K562 (cell line): Measurements from ENCODE around the gene ICA1. TPM values are rescaled to one million over a fixed set of nuclear protein-coding genes. Genes with fewer than 3 reads are reported as not detected.

Experiments
- ATAC-seq: fragments of 200-7000 bp; cut with Tn5 transposase; 3 replicates; pipeline ENCODE4 v1.9.1; 2020; ENCODE audit warnings: moderate library complexity
- BruUV-seq: library from RNA; stranded (reverse); fragments of 400-500 nt; replicated peaks from 2 replicates; lab custom pipeline; 2021; lab: Mats Ljungman, UMichigan
- CTCF ChIA-PET: fragments of 300-600 bp; formaldehyde crosslinking; extraction: SDS; loops from one replicate; lab custom pipeline; 2021; ENCODE audit warnings: low intra/inter-chr PET ratio; lab: Yijun Ruan, JAX
- POLR2A ChIA-PET: fragments of 300-600, 350-650 bp; sonication (Branson Sonifier 250); formaldehyde crosslinking; extraction: SDS; loops from one replicate; lab custom pipeline; 2021; ENCODE audit warnings: antibody characterized with exemption, inconsistent platforms; lab: Yijun Ruan, JAX
- DNase-seq, 4 experiments: peaks; one replicate each; pipeline versions ENCODE4 v3.0.0 to v3.0.0-alpha.2; 2011 to 2018; ENCODE audit warnings: low spot score in 3 of 4, mixed read lengths in 3 of 4; ENCODE audit errors: extremely low read depth in 1 of 4
- FAIRE-seq: peaks from 2 replicates; lab custom pipeline; 2011; peaks lifted over from hg19 to GRCh38; lab: Jason Lieb, UNC
- H2AFZ ChIP-seq: 2 replicates; pipeline ENCODE4 v1.6.0; 2011; ENCODE audit warnings: low read depth, low read length, control low read depth, inconsistent platforms
- H3K27ac ChIP-seq: fragments of 200-600 bp; 3 replicates; pipeline ENCODE4 v1.8.0; 2011; ENCODE audit warnings: low read depth, mild to moderate bottlenecking, control low read depth, inconsistent platforms, low read length, moderate library complexity, mixed read lengths; ENCODE audit errors: extremely low read depth
- H3K27me3 ChIP-seq, 2 experiments: fragments of 300-600 bp in 1 of 2; 2 replicates in 1 of 2; 3 replicates in 1 of 2; pipeline versions ENCODE4 v1.6.0 to v1.8.0; 2011; ENCODE audit warnings: inconsistent platforms in 2 of 2, low read length in 2 of 2, mild to moderate bottlenecking in 1 of 2, mixed read lengths in 1 of 2, moderate library complexity in 1 of 2; ENCODE audit not compliant: control insufficient read depth in 2 of 2, insufficient read depth in 2 of 2
- H3K36me3 ChIP-seq: fragments of 300-600 bp; 3 replicates; pipeline ENCODE4 v1.8.0; 2011; ENCODE audit warnings: mild to moderate bottlenecking, low read length, inconsistent platforms; ENCODE audit not compliant: control insufficient read depth, insufficient read depth
- H3K4me1 ChIP-seq, 2 experiments: fragments of 200-600 bp in 1 of 2; replicated peaks in 1 of 2; 2 replicates in 1 of 2; 3 replicates in 1 of 2; pipeline versions ENCODE4 v1.5.1 to v1.8.0; 2011; ENCODE audit warnings: inconsistent platforms in 2 of 2, low read length in 2 of 2, mild to moderate bottlenecking in 1 of 2, mixed read lengths in 1 of 2, moderate library complexity in 1 of 2; ENCODE audit not compliant: control insufficient read depth in 2 of 2, insufficient read depth in 2 of 2
- H3K4me2 ChIP-seq: 2 replicates; pipeline ENCODE4 v1.6.1; 2011; ENCODE audit warnings: low read length, control low read depth, inconsistent platforms, mixed read lengths; ENCODE audit not compliant: insufficient read depth
- H3K4me3 ChIP-seq: fragments of 200-600 bp; sonication (generic), shearing (Covaris generic); 2 replicates; pipeline ENCODE4 v1.5.1; 2016; ENCODE audit warnings: control low read depth, inconsistent platforms
- H3K79me2 ChIP-seq: fragments of 200-600 bp; 3 replicates; pipeline ENCODE4 v1.8.0; 2011; ENCODE audit warnings: low read length, inconsistent platforms; ENCODE audit not compliant: control insufficient read depth, insufficient read depth
- H3K9ac ChIP-seq, 2 experiments: 2 replicates each; pipeline versions ENCODE4 v1.6.0 to v1.6.1; 2011; ENCODE audit warnings: low read depth in 2 of 2, low read length in 2 of 2, control low read depth in 1 of 2, inconsistent platforms in 1 of 2, mild to moderate bottlenecking in 1 of 2, mixed read lengths in 1 of 2; ENCODE audit not compliant: insufficient read depth in 1 of 2
- H3K9me1 ChIP-seq: one replicate; pipeline ENCODE4 v1.6.0; 2011; ENCODE audit warnings: inconsistent platforms, mild to moderate bottlenecking, low read length, moderate library complexity; ENCODE audit not compliant: control insufficient read depth, insufficient read depth
- H3K9me3 ChIP-seq: replicated peaks from 2 replicates; pipeline ENCODE4 v1.5.1; 2011; ENCODE audit warnings: low read depth, low read length, inconsistent platforms; ENCODE audit not compliant: control insufficient read depth, insufficient read depth
- H4K20me1 ChIP-seq: replicated peaks from 2 replicates; pipeline ENCODE4 v1.6.1; 2011; ENCODE audit warnings: low read length, inconsistent platforms, mixed read lengths; ENCODE audit not compliant: control insufficient read depth, insufficient read depth
- PTRF ChIP-seq: fragments of 450-650 bp; IDR thresholded peaks from 2 replicates; pipeline ENCODE4 v1.6.1; 2016; ENCODE audit warnings: mild to moderate bottlenecking, missing genetic modification characterization, missing compliant biosample characterization
- WGBS: fragments of 100-300 bp; shearing (Covaris generic); methylation state at CpG from one replicate; pipeline ENCODE4 v1.1.6; 2016; ENCODE audit warnings: low coverage, mixed read lengths; ENCODE audit not compliant: insufficient coverage; ENCODE audit errors: missing lambda C conversion rate; 5-methylcytosine and 5-hydroxymethylcytosine counted together
- in situ Hi-C: fragments of 300-500 bp; cut with MboI; formaldehyde crosslinking; loops from 4 replicates; pipeline ENCODE4 v1.15.0; 2018; ENCODE audit warnings: inconsistent platforms, mixed read lengths
- intact Hi-C: fragments of 100-400 bp; cut with micrococcal nuclease; formaldehyde crosslinking; loops from 2 replicates; pipeline ENCODE4 v1.14.2; 2022
- polyA plus RNA-seq, 8 experiments: library from polyadenylated mRNA; depleted of rRNA in 4 of 8; stranded (reverse) in 5 of 8; unstranded in 3 of 8; fragments of >200 nt; fragmentation: Nextera tagmentation in 2 of 8; fragmentation: Illumina TruSeq in 1 of 8; extraction: Ambion mirVana in 2 of 8; extraction: Trizol in 1 of 8; gene quantifications; 2 replicates each; pipeline versions ENCODE4 v1.2.1 to v1.2.3, GENCODE V29; 2011 to 2014; ENCODE audit warnings: inconsistent platforms in 1 of 8, missing spikeins in 1 of 8
- total RNA-seq, 7 experiments: library from RNA; depleted of rRNA in 6 of 7; stranded (reverse); fragments of >200 nt in 6 of 7; fragmentation: Illumina TruSeq in 2 of 7; extraction: Trizol in 2 of 7; gene quantifications; 2 replicates each; pipeline versions ENCODE4 v1.2.1 to v1.2.3, GENCODE V29; 2011 to 2021; ENCODE audit warnings: low replicate concordance in 1 of 7
- TF ChIP-seq, protein P1 (sequence below): fragments of 250-450 bp; sonication (Bioruptor Pico); IDR thresholded peaks from 2 replicates; pipeline ENCODE4 v1.4.0; 2020; ENCODE audit warnings: borderline replicate concordance
- TF ChIP-seq, protein P2 (sequence below): fragments of 450-650 bp; conservative IDR thresholded peaks from 2 replicates; pipeline ENCODE4 v1.6.1; 2016; ENCODE audit warnings: missing genetic modification characterization, low read depth, mild to moderate bottlenecking, missing compliant biosample characterization, moderate library complexity

Gene ICA1
- total and polyA plus RNA-seq, 9 of the 15 experiments (the other 6 are each of a cell fraction or from before 2014, with no cell fraction given), result 7.1 to 22.3 (median 16.4) TPM

DNA sequence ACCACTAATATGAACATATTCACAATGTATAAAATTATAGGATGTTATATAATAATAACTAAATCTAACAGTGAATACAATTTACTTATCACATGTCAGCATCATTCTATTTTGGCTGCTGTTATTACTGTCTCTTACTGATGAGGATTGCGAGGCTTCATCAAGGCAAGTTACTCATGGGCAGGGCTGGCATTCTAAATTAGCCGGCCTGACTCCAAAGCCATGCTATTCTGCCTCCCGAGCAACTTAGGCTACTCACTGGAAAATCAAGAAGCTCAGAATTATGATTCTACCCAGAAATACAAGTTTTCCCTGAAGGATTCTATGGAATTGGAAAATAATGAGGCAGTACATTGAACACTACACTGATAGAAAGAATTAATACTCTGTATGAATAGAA lies 101.7 kb downstream of the ICA1 start:
- no peak for ATAC-seq
- H3K4me3 ChIP-seq, result no peak overlapping the region
- peaks cover 0 to 7% of the 10 kb centered on the region in 2 experiments; a peak in 4 of 5 replicates for H3K4me1 ChIP-seq
- H3K4me2 ChIP-seq, result no peak overlapping the region
- in situ Hi-C loops, result no loop called here
- no peaks in the 10 kb centered on the region for H3K79me2 ChIP-seq
- no peak overlapping the region for H3K27ac ChIP-seq
- POLR2A ChIA-PET, result no interaction called here
- H4K20me1 ChIP-seq, result no peaks in the 10 kb centered on the region
- H3K9me3 ChIP-seq, result no peaks in the 10 kb centered on the region
- BruUV-seq, result no TSS peak
- FAIRE-seq, result no peak
- no peaks in the 10 kb centered on the region for H3K36me3 ChIP-seq
- DNase-seq, result no peak
- no peak overlapping the region for H3K9ac ChIP-seq
- H3K9me1 ChIP-seq, result no peaks in the 10 kb centered on the region
- H2AFZ ChIP-seq, result no peak overlapping the region
- 44% methylated on average over 3 of the region's 3 CpGs for WGBS
- TF ChIP-seq, protein P1, sequence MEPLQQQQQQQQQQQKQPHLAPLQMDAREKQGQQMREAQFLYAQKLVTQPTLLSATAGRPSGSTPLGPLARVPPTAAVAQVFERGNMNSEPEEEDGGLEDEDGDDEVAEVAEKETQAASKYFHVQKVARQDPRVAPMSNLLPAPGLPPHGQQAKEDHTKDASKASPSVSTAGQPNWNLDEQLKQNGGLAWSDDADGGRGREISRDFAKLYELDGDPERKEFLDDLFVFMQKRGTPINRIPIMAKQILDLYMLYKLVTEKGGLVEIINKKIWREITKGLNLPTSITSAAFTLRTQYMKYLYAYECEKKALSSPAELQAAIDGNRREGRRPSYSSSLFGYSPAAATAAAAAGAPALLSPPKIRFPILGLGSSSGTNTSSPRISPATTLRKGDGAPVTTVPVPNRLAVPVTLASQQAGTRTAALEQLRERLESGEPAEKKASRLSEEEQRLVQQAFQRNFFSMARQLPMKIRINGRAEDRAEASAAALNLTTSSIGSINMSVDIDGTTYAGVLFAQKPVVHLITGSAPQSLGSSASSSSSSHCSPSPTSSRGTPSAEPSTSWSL (CRISPR knock-in tag), result no peak
- TF ChIP-seq PTRF (tag), result no peak
- TF ChIP-seq, protein P2, sequence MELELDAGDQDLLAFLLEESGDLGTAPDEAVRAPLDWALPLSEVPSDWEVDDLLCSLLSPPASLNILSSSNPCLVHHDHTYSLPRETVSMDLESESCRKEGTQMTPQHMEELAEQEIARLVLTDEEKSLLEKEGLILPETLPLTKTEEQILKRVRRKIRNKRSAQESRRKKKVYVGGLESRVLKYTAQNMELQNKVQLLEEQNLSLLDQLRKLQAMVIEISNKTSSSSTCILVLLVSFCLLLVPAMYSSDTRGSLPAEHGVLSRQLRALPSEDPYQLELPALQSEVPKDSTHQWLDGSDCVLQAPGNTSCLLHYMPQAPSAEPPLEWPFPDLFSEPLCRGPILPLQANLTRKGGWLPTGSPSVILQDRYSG (tag), result no peak
- TF ChIP-seq, all 486 proteins: peak for 0
- CTCF ChIA-PET, result no interaction called here
- intact Hi-C loops, result no loop called here
- no peaks in the 10 kb centered on the region for H3K27me3 ChIP-seq
